GM19035 (cell line): ENCODE results near the gene COASY.

Source experiments
- ATAC-seq: cut with Tn5 transposase; IDR thresholded peaks from one replicate; pipeline ENCODE4 v1.9.1; 2021; ENCODE audit not compliant: unreplicated experiment

Gene COASY

DNA sequence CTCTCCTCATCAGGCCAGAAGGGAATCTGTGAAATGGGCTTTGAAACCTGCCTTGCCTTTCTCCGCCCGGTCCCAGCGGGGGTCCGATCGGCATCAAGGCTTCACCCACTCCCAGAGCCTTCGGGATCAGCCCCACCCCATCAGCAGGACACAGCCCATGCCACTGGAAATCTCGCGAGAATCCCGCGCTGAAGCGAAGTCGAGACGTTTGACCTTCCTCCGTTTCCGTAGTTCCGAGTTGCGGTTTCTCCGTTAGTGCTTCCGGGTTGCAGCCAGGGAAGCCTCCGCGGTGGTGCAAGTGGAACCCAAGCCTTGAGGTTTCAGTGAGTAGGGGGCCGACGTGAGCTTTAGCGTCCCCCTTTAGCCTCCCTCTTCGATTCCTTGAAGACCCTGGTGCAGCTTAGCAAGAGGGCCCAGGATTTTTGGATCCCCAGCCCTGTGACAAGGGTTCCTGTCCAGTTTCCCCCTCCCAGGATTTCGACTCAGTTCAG, at the start of gene COASY:
Gene COASY, plus strand, starts transcription at position 252 of the 491 bp plus-strand sequence. CDS start 475 bp downstream, outside the sequence.
- peak; percentile 63 for ATAC-seq

DNA sequence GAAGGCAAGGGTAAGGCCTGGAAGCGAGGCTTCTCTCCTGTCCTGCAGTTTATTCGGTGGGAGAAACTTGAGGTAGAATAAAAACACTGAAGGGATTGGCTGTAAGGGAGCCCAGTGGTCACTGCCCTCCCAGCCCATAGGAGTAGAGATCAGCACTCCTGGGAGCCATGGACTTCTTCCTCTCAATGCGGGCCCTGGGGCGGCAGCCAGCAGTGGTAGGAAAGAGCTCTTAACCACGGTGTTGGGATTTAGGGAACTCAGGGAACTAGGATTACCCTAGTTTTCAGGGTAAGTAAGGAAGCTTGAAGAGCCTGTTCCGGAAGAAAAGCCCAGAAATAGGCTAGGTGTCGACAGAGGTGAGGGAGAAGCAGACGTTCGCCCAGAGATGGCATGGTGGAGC, 49.7 kb upstream of the COASY start:
- ATAC-seq: no peak

DNA sequence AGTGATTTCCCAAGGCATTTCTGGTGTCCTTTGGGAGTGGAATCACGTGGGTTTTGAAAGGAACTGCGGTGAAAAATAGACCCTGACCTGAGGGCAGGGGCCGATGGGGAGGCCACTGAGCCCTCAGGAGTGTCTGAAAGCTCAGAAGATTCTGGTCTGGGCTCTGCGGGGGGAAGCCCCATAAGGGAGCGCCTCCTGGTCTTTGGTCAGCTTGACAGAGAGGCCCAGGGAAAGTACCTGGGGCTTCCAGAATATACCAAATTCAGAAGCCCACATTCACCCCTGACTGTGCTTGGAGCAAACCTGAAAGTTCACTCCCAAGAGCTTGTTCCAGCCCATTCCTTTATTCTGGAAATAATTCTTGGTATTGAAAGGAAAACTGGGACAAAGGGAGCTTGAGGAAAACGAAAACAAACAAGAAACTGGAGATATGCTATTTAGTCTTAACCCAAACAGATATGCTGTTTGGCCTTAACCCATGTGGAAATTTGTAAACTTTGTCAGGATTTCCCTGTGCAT, 49.2 kb upstream of the COASY start:
- peak; percentile 65 for ATAC-seq

DNA sequence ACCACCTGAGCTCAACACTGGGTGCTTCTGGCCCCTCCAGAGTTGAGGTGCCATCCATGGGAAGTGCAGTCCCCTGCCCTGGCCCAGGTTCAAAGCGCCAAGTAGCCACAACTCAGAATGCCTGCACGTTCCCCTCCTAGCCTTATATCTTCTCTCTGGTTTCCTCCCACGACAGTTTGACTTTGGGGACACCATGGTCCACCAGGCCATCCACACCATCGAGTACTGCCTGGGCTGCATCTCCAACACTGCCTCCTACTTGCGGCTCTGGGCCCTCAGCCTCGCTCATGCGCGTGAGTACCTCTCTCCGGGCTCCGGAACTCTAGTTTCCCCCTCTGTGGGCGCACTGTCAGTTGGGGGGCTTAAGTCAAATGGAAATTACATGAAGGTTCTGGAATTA, 48.3 kb upstream of the COASY start:
- no peak for ATAC-seq

DNA sequence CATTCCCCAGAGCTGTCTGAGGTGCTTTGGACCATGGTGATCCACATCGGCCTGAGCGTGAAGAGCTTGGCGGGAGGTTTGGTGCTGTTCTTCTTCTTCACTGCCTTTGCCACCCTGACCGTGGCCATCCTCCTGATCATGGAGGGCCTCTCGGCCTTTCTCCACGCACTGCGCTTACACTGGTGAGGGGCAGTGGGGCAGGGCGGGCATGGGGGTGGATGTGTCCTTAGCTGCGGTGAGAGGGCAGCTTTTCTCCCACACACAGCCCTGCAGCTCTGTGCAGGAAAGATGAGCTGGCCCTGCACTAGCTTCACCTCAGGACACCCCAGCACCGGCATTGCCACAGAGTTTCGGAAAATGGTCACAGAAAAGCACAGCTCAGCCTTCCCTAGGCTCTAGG, 47.7 kb upstream of the COASY start:
- no peak for ATAC-seq

DNA sequence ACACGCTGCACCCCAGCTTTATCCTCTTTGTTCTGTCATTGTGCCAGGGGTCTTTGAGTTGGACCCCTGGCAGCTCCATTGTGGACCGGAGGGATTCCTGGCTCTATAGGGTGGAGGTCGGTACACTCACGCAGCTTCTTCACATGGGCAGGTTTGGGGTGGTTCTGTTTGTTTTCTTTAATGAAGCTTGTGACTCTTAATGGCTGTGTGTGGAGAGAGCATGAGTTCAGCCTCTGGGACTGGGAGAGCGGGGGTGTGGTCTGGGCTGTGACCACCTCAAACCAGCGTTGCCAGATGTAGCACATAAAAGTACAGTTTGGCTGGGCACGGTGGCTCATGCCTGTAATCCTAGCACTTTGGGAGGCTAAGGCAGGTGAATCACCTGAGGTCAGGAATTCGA, 47.1 kb upstream of the COASY start:
- ATAC-seq: no peak

DNA sequence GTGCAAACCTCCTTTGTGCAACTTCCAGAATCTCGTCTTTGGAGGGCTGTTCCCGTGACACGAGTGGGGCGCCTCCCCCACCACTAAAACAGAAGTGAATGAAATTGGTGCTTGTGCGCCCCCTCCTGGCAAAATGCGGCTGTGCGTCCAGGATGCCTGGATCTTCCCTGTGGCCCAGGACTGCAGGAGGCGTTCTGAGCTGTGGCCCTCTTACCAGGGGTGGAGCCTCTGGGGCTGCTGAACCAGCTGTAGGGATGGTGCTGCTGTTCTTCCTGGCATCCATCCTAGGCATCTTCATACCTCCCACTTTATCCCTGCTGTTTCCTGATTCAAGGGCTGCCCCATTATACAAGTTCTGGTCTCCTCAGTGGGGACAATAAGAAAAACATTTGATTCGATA, 44.4 kb upstream of the COASY start:
- no peak for ATAC-seq

DNA sequence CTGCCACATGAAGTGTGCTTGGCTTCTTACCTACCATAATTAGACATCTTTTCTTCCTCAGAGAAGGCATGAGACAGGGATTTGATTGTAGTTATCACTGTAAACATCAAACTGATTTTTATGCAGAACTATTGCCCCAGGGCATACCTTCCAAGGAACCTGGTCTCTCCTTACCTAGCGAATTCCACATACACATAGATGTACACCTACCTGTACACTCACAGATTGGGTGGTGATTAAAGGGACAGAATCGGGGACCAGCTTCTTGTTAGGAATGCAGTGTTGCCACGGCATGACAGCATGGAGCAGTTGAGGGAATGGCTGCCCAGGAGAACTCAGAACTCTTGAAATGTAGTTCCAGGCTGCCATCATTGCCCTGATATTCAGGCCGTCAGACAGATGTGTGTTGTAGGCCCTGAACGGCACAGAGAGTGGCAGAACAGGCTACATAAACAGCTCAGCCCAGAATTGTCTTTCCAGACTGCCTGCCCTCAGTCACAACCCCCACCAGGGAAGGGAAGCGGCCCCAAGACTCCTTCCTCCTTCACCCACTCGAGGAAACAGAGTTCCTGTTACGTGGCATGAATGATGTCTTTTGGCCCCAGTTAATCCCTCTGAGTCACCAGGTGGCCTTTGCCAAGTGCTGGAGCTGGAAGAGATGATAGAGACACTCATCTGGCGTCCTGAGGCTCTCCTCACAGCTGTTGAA, 43.7 kb upstream of the COASY start:
- no peak for ATAC-seq

DNA sequence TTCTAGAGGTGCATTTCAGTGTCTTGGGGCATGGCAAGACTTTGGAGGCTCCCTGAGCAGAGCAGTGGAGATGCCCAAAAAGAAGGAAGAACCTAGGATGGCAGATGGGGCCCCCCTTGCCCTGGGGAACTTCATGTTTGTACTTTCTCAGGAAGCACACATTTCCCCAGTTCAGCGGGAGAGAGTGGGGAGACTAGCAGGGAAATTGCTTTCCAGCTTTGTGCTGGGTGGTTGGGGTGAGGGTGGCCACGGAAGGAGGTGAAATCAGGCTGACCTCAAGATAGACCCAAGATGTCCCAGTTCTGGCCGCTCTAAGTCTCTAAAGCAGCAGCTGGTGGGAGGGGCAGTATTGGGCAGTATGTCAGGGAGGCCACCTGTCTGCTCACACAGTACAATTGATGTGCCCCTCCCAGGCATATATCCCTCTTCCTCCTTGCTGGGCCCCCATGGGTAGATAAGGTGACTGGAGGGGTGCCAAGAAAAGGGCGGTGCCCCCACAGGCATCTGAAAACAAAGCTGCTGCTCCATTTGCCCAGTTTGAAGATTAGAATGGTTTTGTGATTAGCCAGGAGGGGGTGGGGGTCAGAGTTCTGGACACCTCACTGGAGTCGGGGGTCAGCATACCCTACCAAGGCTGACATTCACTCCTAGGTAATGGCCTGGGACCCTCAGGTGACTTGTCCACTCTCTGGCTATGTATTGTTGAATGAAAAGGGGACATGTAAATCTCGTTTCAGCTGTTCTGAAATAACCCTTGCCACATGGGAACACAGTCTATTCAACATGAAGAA, 43.0 kb upstream of the COASY start:
- ATAC-seq: no peak

DNA sequence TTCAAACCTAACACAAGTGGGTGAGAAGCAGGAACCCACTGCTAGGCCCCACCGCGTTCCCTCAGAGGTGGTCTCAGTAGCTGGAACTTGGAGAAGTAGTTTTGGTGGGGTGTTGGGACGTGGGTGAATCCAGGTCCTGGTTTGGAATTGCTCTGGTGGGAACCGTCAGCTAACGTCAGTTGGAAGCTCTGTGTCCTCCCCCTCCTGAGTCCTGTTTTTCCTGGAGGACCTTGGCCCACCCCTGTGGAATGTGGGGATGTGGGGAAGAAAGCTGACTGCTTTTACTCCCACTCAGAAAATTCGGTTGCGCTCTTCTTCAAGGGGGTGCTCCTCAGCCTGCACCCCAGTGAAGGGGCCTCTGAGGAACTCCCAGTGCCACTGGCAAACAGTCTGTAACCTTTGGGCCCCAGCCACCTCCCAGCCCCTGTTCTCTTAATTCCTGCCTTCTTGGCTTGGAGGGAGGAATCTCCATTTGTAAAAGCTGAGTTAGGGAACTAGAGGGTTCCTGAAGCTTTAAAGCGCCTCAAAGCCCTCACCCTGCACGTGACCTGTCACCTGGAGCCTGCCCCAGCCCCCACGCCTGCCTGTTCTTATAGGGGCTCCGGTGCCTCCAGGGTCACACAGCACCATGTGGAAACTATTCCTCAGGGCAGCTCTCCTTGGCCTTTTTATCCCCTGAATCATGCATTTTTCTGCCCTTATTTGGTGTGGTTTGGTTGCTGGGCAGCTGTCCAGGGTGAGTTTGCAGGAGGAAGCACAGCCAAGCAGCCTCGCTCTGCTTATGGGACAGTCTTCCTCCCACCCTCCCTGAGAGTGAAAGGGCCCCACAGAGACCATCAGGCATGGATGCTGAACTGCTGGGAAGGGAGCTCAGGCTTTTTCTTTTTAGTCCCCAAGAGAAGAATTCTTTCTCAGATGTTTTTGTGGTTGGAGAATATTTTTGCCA, 42.1 kb upstream of the COASY start:
- ATAC-seq: no peak

DNA sequence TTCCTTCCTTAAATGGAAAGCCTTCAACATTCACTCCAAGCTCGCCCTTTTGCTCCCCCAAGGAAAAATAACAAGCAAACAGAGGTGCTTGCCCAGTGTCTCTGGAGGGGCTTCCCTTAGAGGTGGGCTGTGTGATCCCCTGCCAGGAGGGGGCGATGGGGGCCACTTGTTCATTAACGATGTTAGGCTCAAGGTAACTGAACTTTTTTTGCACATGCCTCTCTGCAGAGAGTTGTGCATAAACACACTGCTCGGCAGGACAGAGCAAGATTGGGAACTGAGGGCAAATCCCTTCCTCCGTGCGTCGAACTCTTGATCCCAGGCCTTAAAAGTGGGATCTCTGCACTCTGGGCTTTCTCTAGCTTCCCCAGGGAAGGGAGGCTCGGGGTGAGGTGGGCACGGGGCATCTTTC, 41.4 kb upstream of the COASY start:
- ATAC-seq: no peak

DNA sequence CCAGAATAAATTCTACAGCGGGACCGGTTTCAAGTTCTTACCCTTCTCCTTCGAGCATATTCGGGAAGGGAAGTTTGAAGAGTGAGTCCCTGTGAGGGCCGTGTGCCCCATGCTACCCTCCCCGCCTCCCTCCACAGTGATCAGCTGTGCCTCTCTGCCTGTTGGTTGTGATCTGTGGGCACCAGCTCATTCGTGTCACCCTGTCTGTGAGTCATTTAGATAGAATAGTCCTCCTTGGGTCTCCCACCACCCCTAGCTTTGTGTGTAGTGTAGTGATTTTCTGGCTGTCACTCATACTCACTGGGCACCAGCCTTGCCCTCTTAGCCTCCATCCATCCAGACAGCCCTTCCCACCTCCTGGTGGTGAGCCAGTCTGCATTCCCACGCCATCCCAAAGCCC, 40.9 kb upstream of the COASY start:
- no peak for ATAC-seq

DNA sequence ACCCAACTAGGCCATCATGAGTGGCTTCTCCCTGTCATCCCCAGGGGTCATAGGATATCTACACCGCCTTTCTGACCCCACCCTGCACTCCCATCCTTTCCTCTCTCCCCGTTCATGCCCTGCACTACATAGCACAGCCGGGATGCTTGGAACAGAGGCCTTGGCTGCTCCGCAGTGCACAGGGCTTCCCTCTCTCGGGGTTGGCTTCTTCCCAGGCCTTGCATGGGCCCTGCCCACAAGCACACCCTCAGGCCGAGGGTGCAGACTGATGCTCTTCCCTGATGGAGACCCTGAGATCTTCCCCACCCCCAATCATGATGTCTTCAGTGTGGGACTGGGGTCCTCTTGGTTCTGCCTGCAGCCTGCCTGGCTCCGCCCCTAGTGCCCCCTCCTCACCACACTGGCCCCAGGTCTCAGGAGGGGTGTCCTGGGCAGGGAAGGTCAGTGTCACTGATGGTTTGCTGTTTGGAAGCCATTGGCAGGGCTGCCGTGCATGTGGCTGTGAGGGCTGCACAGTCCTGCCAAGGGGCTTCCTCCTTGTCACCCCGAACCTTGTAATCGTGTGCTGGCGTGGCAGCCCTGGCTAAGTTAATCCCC, 40.2 kb upstream of the COASY start:
- no peak for ATAC-seq

DNA sequence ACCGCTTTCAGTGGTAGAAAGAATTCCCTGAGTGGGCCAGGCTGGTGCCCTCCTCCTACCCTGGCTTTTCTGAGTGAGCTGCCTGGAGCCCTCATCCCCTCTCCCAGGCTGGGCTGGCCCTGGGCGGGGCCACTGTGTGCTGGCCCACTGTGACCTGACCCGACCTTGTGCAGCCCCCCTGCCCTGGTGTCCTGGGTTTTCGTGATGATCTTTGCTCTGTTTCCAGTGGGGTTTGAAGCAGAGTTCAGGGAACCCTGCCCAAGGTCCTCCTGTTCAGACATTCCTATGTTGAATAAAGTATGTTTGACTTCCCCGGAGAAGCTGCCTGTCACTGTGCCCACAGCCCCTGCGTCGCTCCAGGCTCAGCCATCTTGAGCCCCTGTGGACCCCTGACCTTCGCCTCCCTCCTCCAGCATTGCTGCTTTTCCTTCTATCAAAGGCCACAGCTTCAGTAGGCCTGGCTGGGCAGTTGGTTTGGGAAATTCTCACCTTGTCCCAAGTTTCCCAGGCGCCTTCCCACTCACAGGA, 39.6 kb upstream of the COASY start:
- ATAC-seq: no peak

DNA sequence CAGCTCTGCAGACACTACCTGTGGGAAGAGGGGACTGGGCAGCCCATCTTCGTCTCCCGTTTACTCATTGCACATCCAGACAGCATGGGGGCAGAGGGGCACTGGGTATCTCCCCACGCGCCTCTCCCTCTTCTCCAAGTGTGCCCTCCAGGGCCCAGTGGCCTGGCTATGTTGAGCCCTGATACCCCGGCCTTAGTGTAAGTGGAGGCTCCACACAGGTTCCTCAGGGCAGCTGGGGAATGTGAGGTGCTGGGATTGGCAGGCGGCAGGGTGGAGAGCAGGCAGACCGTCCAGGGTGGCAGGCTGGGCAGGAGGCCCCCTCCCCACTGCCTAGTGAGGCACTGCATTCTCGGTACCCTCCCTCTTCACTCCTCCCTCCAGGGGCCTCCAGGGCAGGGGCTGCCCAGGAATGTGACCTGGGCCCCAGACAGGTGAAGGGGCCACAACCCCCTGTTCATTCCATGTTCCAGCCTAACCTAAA, 39.1 kb upstream of the COASY start:
- ATAC-seq: no peak

DNA sequence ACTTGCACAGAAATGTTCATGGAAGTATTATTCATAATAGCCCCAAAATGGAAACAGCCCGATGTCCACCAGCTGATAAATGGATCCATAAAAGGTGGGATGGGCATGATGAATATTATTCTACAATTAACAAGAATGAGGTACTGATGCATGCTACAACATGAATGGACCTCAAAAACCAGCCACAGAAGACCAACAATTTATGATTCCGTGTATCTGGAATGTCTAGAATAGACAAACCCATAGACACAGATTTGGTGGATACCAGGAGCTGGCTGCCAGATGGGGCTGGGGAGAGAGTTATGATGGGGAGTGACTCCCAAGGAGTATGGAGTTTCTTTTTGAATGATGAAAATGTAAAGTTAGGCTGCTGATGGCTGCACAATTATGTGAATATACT, 36.7 kb upstream of the COASY start:
- no peak for ATAC-seq

DNA sequence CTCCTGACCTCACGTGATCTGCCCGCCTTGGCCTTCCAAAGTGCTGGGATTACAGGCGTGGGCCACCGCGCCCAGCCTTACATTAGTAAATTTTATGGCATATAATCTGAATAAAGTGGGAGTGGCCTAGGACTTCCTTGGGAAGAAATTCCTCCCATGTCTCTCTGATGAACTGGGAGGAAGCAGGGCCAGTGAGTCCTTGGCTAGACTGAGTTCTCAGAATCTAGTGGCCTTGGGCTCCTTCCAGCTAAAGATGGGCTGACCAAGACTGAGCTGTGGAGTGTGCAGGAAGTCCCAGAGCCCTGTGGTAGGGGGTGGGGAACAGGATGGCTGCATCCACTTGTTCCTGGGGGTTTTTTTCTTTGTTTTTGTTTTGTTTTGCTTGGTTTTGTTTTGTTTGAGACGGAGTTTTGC, 35.9 kb upstream of the COASY start:
- ATAC-seq: no peak

DNA sequence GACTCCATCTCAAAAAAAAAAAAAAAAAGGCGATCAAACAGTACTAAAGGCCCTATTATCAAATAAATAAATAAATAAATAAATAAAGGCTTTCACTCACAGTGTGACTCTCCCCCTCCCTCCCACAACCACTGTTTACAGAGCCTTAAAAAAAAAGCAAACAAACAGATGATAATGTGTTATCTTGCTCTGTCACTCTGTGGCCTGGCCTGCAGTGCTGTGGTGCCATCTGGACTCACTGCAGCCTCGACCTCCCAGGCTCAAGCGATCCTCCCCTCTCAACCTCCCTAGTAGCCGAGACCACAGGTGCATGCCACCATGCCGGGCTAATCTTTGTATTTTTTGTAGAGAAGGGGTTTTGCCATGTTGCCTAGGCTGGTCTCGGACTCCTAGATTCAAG, 34.0 kb upstream of the COASY start:
- ATAC-seq: no peak

DNA sequence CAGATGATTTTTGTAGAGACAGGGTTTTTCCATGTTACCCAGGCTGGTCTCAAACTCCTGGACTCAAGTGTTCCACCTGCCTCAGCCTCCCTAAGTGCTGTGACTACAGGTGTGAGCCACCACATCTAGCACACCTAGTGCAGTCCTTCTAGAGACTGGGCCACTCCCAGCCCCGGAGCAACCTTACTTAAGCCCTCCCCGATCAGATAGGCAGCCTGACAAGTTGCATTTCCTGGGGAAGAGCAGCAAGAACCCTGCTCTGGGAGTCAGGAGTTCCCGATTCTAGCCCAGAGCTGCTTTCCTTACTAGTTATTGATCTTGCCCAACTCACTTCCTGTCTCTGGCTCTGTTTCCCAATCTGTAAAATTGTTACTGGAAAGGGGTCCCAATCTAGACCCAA, 32.9 kb upstream of the COASY start:
- ATAC-seq: no peak

DNA sequence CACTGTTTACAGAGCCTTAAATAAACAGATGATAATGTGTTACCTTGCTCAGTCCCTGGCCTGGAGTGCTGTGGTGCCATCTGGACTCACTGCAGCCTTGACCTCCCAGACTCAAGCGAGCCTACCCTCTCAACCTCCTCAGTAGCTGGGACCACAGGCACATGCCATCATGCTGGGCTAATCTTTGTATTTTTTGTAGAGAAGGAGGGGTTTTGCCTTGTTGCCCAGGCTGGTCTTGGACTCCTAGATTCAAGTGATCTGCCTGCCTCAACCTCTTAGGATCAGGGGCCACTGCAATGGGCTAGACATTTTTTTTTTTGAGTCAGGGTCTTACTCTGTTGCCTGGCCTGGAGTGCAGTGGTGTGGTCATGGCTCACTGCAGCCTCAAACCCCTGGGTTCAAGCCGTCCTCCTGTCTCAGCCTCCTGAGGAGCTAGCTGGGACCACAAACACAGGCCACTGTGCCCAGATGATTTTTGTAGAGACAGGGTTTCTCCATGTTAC, 30.9 kb upstream of the COASY start:
- ATAC-seq: no peak
